Small intestine (tissue), 7 donors: ENCODE results near the gene F8. TPM values are rescaled to one million over a fixed set of nuclear protein-coding genes. Genes with fewer than 3 reads are reported as not detected.
"Not testable (repeated sequence)": the region's sequence is repeated elsewhere in the genome, so short reads cannot be mapped to it uniquely, and the experiment has no call there.

Source experiments
- DNase-seq, 2 donors: peaks; one replicate each; pipeline versions ENCODE4 v3.0.0 to v3.0.0-alpha.2; 2013
- FAIRE-seq: peaks from 2 replicates; lab custom pipeline; 2012; peaks lifted over from hg19 to GRCh38; lab: Jason Lieb, UNC
- H3K27ac ChIP-seq, 3 donors: one replicate each; pipeline ENCODE4 v1.5.1; 2013; ENCODE audit warnings: low read length in 2 of 3, mild to moderate bottlenecking in 2 of 3, control low read depth in 1 of 3, inconsistent platforms in 1 of 3, low read depth in 1 of 3, moderate library complexity in 1 of 3
- H3K27me3 ChIP-seq, 3 donors: one replicate each; pipeline ENCODE4 v1.6.1; 2013; ENCODE audit warnings: low read length in 3 of 3, inconsistent platforms in 1 of 3; ENCODE audit not compliant: control insufficient read depth in 3 of 3, insufficient read depth in 3 of 3
- H3K36me3 ChIP-seq, 3 donors: one replicate each; pipeline ENCODE4 v1.6.1; 2013; ENCODE audit warnings: low read length in 3 of 3, inconsistent platforms in 1 of 3, low read depth in 1 of 3, mild to moderate bottlenecking in 1 of 3, moderate library complexity in 1 of 3; ENCODE audit not compliant: control insufficient read depth in 3 of 3, insufficient read depth in 2 of 3
- H3K4me1 ChIP-seq, 3 donors: one replicate each; pipeline ENCODE4 v1.6.1; 2013; ENCODE audit warnings: low read length in 2 of 3, inconsistent platforms in 1 of 3, low read depth in 1 of 3, mild to moderate bottlenecking in 1 of 3, moderate library complexity in 1 of 3; ENCODE audit not compliant: control insufficient read depth in 3 of 3, insufficient read depth in 2 of 3
- H3K4me3 ChIP-seq, 3 donors: one replicate each; pipeline ENCODE4 v1.5.1; 2013; ENCODE audit warnings: low read length in 3 of 3, control low read depth in 1 of 3, inconsistent platforms in 1 of 3, low read depth in 1 of 3, mild to moderate bottlenecking in 1 of 3, moderate library complexity in 1 of 3
- H3K9me3 ChIP-seq, 2 donors: one replicate each; pipeline ENCODE4 v1.6.1; 2013; ENCODE audit warnings: low read depth in 1 of 2, low read length in 1 of 2; ENCODE audit not compliant: control insufficient read depth in 2 of 2, insufficient read depth in 1 of 2
- WGBS, 3 donors: extraction: QIAGEN DNeasy Blood & Tissue Kit; methylation state at CpG; one replicate each; pipeline ENCODE4 v1.1.7; 2013; 5-methylcytosine and 5-hydroxymethylcytosine counted together
- polyA plus RNA-seq, 4 donors: library from polyadenylated mRNA; stranded (reverse) in 3 of 4; unstranded in 1 of 4; fragments of 200-250 nt in 3 of 4; fragments of 120-200 nt in 1 of 4; gene quantifications; one replicate each; pipeline versions ENCODE4 v1.2.1 to v1.2.3, GENCODE V29; 2013
- donor health status: healthy with polysubstance abuse.
- donor health status: control.
- donor health status: control.
- donor health status: Bipolar disorder and iron deficiency.
- donor health status: healthy.

The F8 gene
- polyA plus RNA-seq, 4 donors = 0.89 to 4.8 (median 1.7) TPM

- H3K4me3 ChIP-seq = peak within 1 kb of the TSS; percentile 43 to 55 (median 51)
- no peaks in the 10 kb centered on the region for H3K27me3 ChIP-seq
- no peaks in the 10 kb centered on the region for H3K9me3 ChIP-seq
- H3K27ac ChIP-seq = peak within 1 kb of the TSS; percentile 82 to 90 (median 88)
- DNase-seq = peak; percentile 94
- no peaks in the 10 kb centered on the region for H3K36me3 ChIP-seq
- 0 to 28% (median 7%) methylated on average over 19 to 82 of the region's 82 CpGs for whole genome bisulfite sequencing, 3 donors
- no peak for FAIRE-seq
- peaks cover 0 to 4% (median 0%) of the 10 kb centered on the region in 3 donors for H3K4me1 ChIP-seq
Observed at GRCh38 chrX:155026727-155027508, 4.4 kb upstream of the F8 start, which contains the start of gene FUNDC2. Gene FUNDC2, plus strand, starts transcription at chrX:155026844. Its CDS starts 95 bp downstream, at chrX:155026939.

- FAIRE-seq (no peak), DNase-seq (no peak)
- WGBS, 3 donors = 1 to 41% (median 8%) methylated on average over 16 of the region's 16 CpGs
- no peaks in the 10 kb centered on the region for H3K36me3 ChIP-seq
- peak overlapping the region; percentile 7 to 55 (median 22) for H3K4me3 ChIP-seq
- H3K27ac ChIP-seq = peak overlapping the region in 2 of 3 donors; percentile 82 to 90
- peaks cover 0 to 4% (median 0%) of the 10 kb centered on the region in 3 donors for H3K4me1 ChIP-seq
- H3K9me3 ChIP-seq = no peaks in the 10 kb centered on the region
- no peaks in the 10 kb centered on the region for H3K27me3 ChIP-seq
Observed at GRCh38 chrX:155026420-155026726, 3.9 kb upstream of the F8 start.

- 73 to 83% (median 73%) methylated on average over 6 of the region's 6 CpGs for WGBS, 3 donors
- H3K27me3 ChIP-seq = no peaks in the 10 kb centered on the region
- H3K4me3 ChIP-seq = no peak overlapping the region
- DNase-seq = no peak
- H3K9me3 ChIP-seq = no peaks in the 10 kb centered on the region
- no peak overlapping the region for H3K27ac ChIP-seq
- H3K4me1 ChIP-seq = peaks cover 0 to 4% (median 0%) of the 10 kb centered on the region in 3 donors
- no peaks in the 10 kb centered on the region for H3K36me3 ChIP-seq
- FAIRE-seq = no peak
Observed at GRCh38 chrX:155023907-155024833, 1.6 kb upstream of the F8 start.

GRCh38 chrX:155020591-155020990, 1.9 kb downstream of the F8 start:
- FAIRE-seq = peak; percentile 72
- no peak for DNase-seq
- no peaks in the 10 kb centered on the region for H3K9me3 ChIP-seq
- H3K36me3 ChIP-seq = no peaks in the 10 kb centered on the region
- no peaks in the 10 kb centered on the region for H3K27me3 ChIP-seq
- WGBS, 3 donors = 84 to 96% (median 95%) methylated on average over 3 of the region's 3 CpGs
- H3K27ac ChIP-seq = no peak overlapping the region
- H3K4me3 ChIP-seq = no peak overlapping the region
- H3K4me1 ChIP-seq = no peaks in the 10 kb centered on the region

- WGBS, 3 donors = 50 to 57% (median 56%) methylated on average over 3 of the region's 3 CpGs
- Histone ChIP-seq H3K4me1 (peaks cover 0 to 3% (median 0%) of the 10 kb centered on the region in 3 donors), H3K36me3 (no peaks in the 10 kb centered on the region), H3K4me3 (no peak overlapping the region), H3K27ac (no peak overlapping the region), H3K27me3 (no peaks in the 10 kb centered on the region), H3K9me3 (no peaks in the 10 kb centered on the region)
- FAIRE-seq (no peak), DNase-seq (no peak)
Observed at GRCh38 chrX:155009994-155010472, 12.5 kb downstream of the F8 start.

GRCh38 chrX:155008578-155008977, 13.9 kb downstream of the F8 start:
- FAIRE-seq, H3K27ac ChIP-seq, H3K4me1 ChIP-seq, H3K4me3 ChIP-seq, H3K27me3 ChIP-seq, H3K36me3 ChIP-seq, H3K9me3 ChIP-seq, DNase-seq: not testable (repeated sequence)
- 98 to 100% (median 100%) methylated on average over 2 to 3 of the region's 12 CpGs for WGBS, 3 donors

GRCh38 chrX:155006913-155007671, 15.4 kb downstream of the F8 start:
- H3K36me3 ChIP-seq, FAIRE-seq, H3K9me3 ChIP-seq, DNase-seq, H3K27me3 ChIP-seq, H3K27ac ChIP-seq, H3K4me1 ChIP-seq, H3K4me3 ChIP-seq: not testable (repeated sequence)
- 52 to 68% (median 55%) methylated on average over 6 of the region's 11 CpGs for WGBS, 3 donors

- not testable (repeated sequence) for H3K4me1 ChIP-seq, H3K27ac ChIP-seq, H3K27me3 ChIP-seq, H3K36me3 ChIP-seq, FAIRE-seq, DNase-seq, H3K4me3 ChIP-seq, H3K9me3 ChIP-seq
- no CpG with 5 or more reads among the region's 10 CpGs for WGBS, 3 donors
Observed at GRCh38 chrX:155006379-155006778, 16.1 kb downstream of the F8 start.
